NT2/D1 (cell line): ENCODE results near the gene CD1B.

ENCODE experiments used
- DNase-seq: peaks from one replicate; pipeline ENCODE4 v3.0.0-alpha.2; 2011; ENCODE audit warnings: low read depth, low spot score
- H3K27me3 ChIP-seq: 2 replicates; pipeline ENCODE4 v1.6.0; 2011; ENCODE audit warnings: mild to moderate bottlenecking; ENCODE audit not compliant: insufficient read length, insufficient read depth
- H3K36me3 ChIP-seq: 2 replicates; pipeline ENCODE4 v1.6.1; 2011; ENCODE audit warnings: mild to moderate bottlenecking, low read length, mixed read lengths; ENCODE audit not compliant: insufficient read depth, insufficient read length
- H3K4me1 ChIP-seq: 2 replicates; pipeline ENCODE4 v1.5.1; 2011; ENCODE audit not compliant: insufficient read depth, insufficient read length
- H3K4me3 ChIP-seq: 2 replicates; pipeline ENCODE4 v1.5.1; 2011; ENCODE audit warnings: low read depth; ENCODE audit not compliant: insufficient read length
- H3K9ac ChIP-seq: 2 replicates; pipeline ENCODE4 v1.6.0; 2011; ENCODE audit warnings: low read depth; ENCODE audit not compliant: insufficient read length
- H3K9me3 ChIP-seq: 2 replicates; pipeline ENCODE4 v1.5.1; 2011; ENCODE audit warnings: mild to moderate bottlenecking, low read length; ENCODE audit not compliant: insufficient read depth
- SUZ12 ChIP-seq: IDR thresholded peaks from 2 replicates; pipeline ENCODE4 v1.6.1; 2011; ENCODE audit not compliant: insufficient read length, insufficient read depth; ENCODE audit errors: extremely low read depth
- YY1 ChIP-seq: IDR thresholded peaks from 2 replicates; pipeline ENCODE4 v1.6.1; 2011; ENCODE audit not compliant: insufficient read length, insufficient read depth
- ZNF274 ChIP-seq: IDR thresholded peaks from 2 replicates; pipeline ENCODE4 v1.6.1; 2011; ENCODE audit warnings: mild to moderate bottlenecking, low read depth, low read length

CD1B gene

GRCh38 chr1:158327481-158327880 lies 3.9 kb downstream of the CD1B start:
- Histone ChIP-seq H3K27me3 (no peaks in the 10 kb centered on the region), H3K4me1 (no peaks in the 10 kb centered on the region), H3K36me3 (no peaks in the 10 kb centered on the region), H3K9ac (no peak overlapping the region), H3K9me3 (no peaks in the 10 kb centered on the region), H3K4me3 (no peak overlapping the region)
- DNase-seq: no peak
- TF ChIP-seq YY1: no peak
- TF ChIP-seq SUZ12: no peak
- TF ChIP-seq ZNF274: no peak

DNA sequence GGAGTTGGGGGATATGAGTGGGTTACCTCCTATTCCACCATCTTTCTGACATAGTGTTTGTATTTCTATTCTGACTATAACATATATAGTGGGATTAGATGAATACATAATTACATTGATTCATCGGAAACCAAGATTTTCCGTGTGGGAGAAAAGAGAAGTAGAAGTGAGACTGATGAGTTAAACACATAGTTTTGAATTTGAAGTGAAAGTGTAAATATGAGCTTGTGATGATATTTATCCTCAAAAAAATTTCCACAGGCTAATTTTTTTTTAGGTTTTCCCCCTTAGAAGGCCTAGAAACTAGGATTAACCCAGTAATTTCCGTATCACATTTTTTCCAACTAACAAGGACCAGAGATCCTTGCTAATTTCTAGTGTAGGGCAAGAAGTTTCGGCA lies 6.9 kb downstream of the CD1B start:
- Histone ChIP-seq H3K4me3 (no peak overlapping the region), H3K4me1 (no peaks in the 10 kb centered on the region), H3K36me3 (no peaks in the 10 kb centered on the region), H3K27me3 (no peaks in the 10 kb centered on the region), H3K9me3 (no peaks in the 10 kb centered on the region), H3K9ac (no peak overlapping the region)
- TF ChIP-seq ZNF274: no peak
- TF ChIP-seq SUZ12: no peak
- TF ChIP-seq YY1: no peak
- DNase-seq: no peak

DNA sequence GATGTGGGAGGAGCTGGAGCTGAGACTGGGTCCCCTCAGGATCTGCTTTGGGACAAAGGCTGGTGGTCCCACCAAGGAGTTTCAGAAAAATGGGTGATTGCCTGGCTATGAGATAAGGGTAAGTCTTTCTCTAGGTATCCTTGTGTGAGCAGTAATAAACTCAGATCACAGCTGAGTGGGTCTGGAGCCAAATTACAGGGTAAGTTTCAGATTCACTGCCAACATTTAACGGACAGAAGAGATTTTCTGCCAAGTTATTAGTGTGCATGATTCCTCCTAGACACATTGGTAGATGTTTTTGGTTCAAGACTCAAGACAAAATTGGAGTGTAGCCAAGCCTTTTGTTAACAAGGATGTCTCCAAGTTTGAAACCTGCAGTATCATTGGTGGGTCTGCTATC lies 7.5 kb downstream of the CD1B start:
- TF ChIP-seq SUZ12: no peak
- TF ChIP-seq ZNF274: no peak
- TF ChIP-seq YY1: no peak
- Histone ChIP-seq H3K9me3 (no peaks in the 10 kb centered on the region), H3K4me3 (no peak overlapping the region)

GRCh38 chr1:158311066-158311465 lies 20.3 kb downstream of the CD1B start:
- H3K4me3 ChIP-seq: no peak overlapping the region
- no peak for DNase-seq
- no peaks in the 10 kb centered on the region for H3K9me3 ChIP-seq
- TF ChIP-seq ZNF274: no peak
- no peak for TF ChIP-seq SUZ12
- no peak for TF ChIP-seq YY1
- H3K27me3 ChIP-seq: no peaks in the 10 kb centered on the region
- H3K36me3 ChIP-seq: no peaks in the 10 kb centered on the region
- no peak overlapping the region for H3K9ac ChIP-seq
- H3K4me1 ChIP-seq: no peaks in the 10 kb centered on the region

More for the DNA sequence above, 7.5 kb downstream of the CD1B start:
- Histone ChIP-seq H3K36me3 (no peaks in the 10 kb centered on the region), H3K4me1 (no peaks in the 10 kb centered on the region), H3K9ac (no peak overlapping the region), H3K27me3 (no peaks in the 10 kb centered on the region)
- DNase-seq: no peak

GRCh38 chr1:158310623-158311022 lies 20.7 kb downstream of the CD1B start:
- TF ChIP-seq YY1 (no peak), SUZ12 (no peak), ZNF274 (no peak)
- H3K4me3 ChIP-seq: no peak overlapping the region

GRCh38 chr1:158295791-158296190 lies 35.5 kb downstream of the CD1B start:
- Histone ChIP-seq H3K9ac (no peak overlapping the region), H3K27me3 (no peaks in the 10 kb centered on the region), H3K4me3 (no peak overlapping the region), H3K9me3 (no peaks in the 10 kb centered on the region), H3K36me3 (no peaks in the 10 kb centered on the region), H3K4me1 (no peaks in the 10 kb centered on the region)
- TF ChIP-seq YY1 (no peak), ZNF274 (no peak), SUZ12 (no peak)
- no peak for DNase-seq

More at GRCh38 chr1:158310623-158311022, 20.7 kb downstream of the CD1B start:
- Histone ChIP-seq H3K27me3 (no peaks in the 10 kb centered on the region), H3K36me3 (no peaks in the 10 kb centered on the region), H3K9me3 (no peaks in the 10 kb centered on the region), H3K9ac (no peak overlapping the region), H3K4me1 (no peaks in the 10 kb centered on the region)
- no peak for DNase-seq

DNA sequence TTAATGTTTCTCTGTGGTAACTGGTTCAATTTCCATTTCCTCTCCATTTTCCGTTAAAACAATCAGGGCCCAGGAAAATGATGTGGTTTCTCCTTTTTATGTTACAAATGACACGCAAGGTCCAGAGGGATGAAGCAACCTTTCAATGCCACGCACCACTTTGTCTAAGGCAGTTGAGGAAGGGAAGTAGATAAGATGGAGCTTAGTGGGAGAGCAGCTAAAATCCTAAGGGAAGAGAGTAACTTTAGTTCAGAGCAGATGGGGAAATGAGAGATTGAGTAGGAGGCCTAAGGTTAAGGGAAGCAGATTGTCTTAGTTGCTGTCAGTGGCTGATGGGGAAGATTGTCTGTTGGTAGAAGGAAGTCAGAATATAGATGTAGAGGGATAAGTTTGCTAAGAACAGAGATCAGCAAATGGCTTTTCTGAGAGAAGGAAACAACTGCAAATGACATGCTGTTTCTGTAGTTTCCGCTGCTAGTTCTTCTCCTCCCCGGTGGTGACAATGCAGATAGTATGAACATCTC lies 40.9 kb downstream of the CD1B start:
- Histone ChIP-seq H3K4me3 (no peak overlapping the region), H3K4me1 (no peaks in the 10 kb centered on the region), H3K36me3 (no peaks in the 10 kb centered on the region), H3K9ac (no peak overlapping the region), H3K9me3 (no peaks in the 10 kb centered on the region), H3K27me3 (no peaks in the 10 kb centered on the region)
- DNase-seq: no peak
- TF ChIP-seq ZNF274 (no peak), YY1 (no peak), SUZ12 (no peak)
